Frontal cortex (tissue), 4 donors: ENCODE data around the gene TST. TPM values are rescaled to one million over a fixed set of nuclear protein-coding genes. Genes with fewer than 3 reads are reported as not detected.

Source experiments
- DNase-seq, 2 donors: peaks; one replicate each; pipeline ENCODE4 v3.0.0; 2012; ENCODE audit warnings: low spot score in 2 of 2
- FAIRE-seq: peaks from 2 replicates; lab custom pipeline; 2012; peaks lifted over from hg19 to GRCh38; lab: Jason Lieb, UNC
- total RNA-seq: library from RNA; depleted of rRNA; stranded (reverse); fragments of >200 nt; gene quantifications from one replicate; pipeline ENCODE4 v1.2.3, GENCODE V29; 2014
- donor health status: control.
- donor health status: control.
- donor health status: control.

Gene TST
- total RNA-seq, 1 donor from 2014 or later = 4.9 TPM

- FAIRE-seq (no peak), DNase-seq (peak in 1 of 2 donors; percentile 46)
Measured at GRCh38 chr22:37018815-37019308, 385 bp downstream of the TST start.

GRCh38 chr22:37018086-37018814, 997 bp downstream of the TST start:
- DNase-seq = no peak
- no peak for FAIRE-seq

- DNase-seq = no peak
- no peak for FAIRE-seq
Measured at GRCh38 chr22:37017356-37017755, 1.9 kb downstream of the TST start.

- FAIRE-seq (no peak), DNase-seq (no peak)
Measured at GRCh38 chr22:37016134-37016910, 2.9 kb downstream of the TST start.

GRCh38 chr22:37015587-37015878, 3.7 kb downstream of the TST start:
- no peak for DNase-seq
- FAIRE-seq = no peak

GRCh38 chr22:37014835-37015586, 4.2 kb downstream of the TST start:
- no peak for DNase-seq
- no peak for FAIRE-seq

- DNase-seq = no peak
- FAIRE-seq = no peak
Measured at GRCh38 chr22:37014415-37014806, 4.8 kb downstream of the TST start.

- FAIRE-seq (no peak), DNase-seq (no peak)
Measured at GRCh38 chr22:37012956-37013355, 6.3 kb downstream of the TST start.

GRCh38 chr22:37012262-37012904, 6.9 kb downstream of the TST start:
- FAIRE-seq (no peak), DNase-seq (no peak)

GRCh38 chr22:37011472-37011871, 7.8 kb downstream of the TST start:
- FAIRE-seq (no peak), DNase-seq (no peak)

- DNase-seq = no peak
- FAIRE-seq = no peak
Measured at GRCh38 chr22:37010976-37011375, 8.3 kb downstream of the TST start.

GRCh38 chr22:37010174-37010573, 9.1 kb downstream of the TST start:
- FAIRE-seq (no peak), DNase-seq (no peak)

- DNase-seq (no peak), FAIRE-seq (no peak)
Measured at GRCh38 chr22:37009490-37009889, 9.8 kb downstream of the TST start.

- DNase-seq = no peak
- FAIRE-seq = no peak
Measured at GRCh38 chr22:37008365-37008764, 10.9 kb downstream of the TST start.

GRCh38 chr22:37007651-37008050, 11.6 kb downstream of the TST start:
- DNase-seq (no peak), FAIRE-seq (no peak)

GRCh38 chr22:37002633-37003032, 16.6 kb downstream of the TST start:
- DNase-seq (peak in 1 of 2 donors; percentile 51), FAIRE-seq (no peak)

- no peak for FAIRE-seq
- no peak for DNase-seq
Measured at GRCh38 chr22:37001826-37002225, 17.4 kb downstream of the TST start.

GRCh38 chr22:37000676-37001534, 18.3 kb downstream of the TST start:
- FAIRE-seq (no peak), DNase-seq (no peak)

- FAIRE-seq (no peak), DNase-seq (no peak)
Measured at GRCh38 chr22:36999463-36999862, 19.8 kb downstream of the TST start.
